ENCODE results near the gene ARL4D. TPM values are rescaled to one million over a fixed set of nuclear protein-coding genes. Genes with fewer than 3 reads are reported as not detected.
A peak's percentile ranks its signal among the peaks of the same experiment; 100 is the strongest.
"Not testable (repeated sequence)": the region's sequence is repeated elsewhere in the genome, so short reads cannot be mapped to it uniquely, and the experiment has no call there.

The ARL4D gene
- polyA plus RNA-seq, 4 donors = 8.7 to 16.8 (median 10.2) TPM

DNA sequence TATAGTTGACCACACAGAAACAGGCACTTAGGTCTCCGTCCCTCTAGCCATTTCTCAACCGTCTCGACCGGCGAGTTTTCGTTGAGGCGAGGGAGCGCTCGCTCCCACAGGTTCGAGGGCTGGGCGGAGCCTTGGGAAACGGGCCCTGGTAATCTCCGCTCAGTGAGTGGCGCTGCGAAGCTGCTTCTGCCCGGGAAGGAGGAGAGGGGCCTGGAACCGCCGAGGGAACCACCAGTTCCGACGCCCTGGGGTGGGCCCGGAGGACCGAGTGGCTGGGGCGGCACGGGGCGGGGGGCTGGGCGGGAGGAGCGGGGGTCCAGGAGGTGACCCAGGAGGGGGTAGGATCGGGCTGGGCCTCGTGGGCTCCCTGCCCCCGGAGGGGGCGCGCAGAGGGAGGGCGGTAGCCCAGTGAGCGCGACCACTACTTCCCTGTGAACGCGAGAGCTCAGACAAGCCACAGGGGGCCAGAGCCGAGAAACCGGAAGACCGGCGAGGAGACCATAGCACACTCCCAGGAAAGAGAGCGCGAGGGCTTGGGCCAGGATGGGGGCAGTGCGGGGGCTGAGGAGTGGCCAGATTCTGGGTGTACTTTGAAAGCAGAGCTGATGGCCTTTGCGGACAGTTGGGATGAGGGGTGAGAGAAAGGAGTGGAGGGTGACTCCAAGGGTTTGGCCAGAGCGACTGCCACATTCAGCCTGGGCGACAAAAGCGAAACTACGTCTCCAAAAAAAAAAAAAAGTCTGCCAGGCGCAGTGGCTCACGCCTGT is 29.9 kb upstream of the ARL4D start:
- DNase-seq (ENCODE audit: low read depth in 4 of 4, low spot score in 3 of 4) = peak in 3 of 4 donors; percentile 68 to 75 (median 75)

DNA sequence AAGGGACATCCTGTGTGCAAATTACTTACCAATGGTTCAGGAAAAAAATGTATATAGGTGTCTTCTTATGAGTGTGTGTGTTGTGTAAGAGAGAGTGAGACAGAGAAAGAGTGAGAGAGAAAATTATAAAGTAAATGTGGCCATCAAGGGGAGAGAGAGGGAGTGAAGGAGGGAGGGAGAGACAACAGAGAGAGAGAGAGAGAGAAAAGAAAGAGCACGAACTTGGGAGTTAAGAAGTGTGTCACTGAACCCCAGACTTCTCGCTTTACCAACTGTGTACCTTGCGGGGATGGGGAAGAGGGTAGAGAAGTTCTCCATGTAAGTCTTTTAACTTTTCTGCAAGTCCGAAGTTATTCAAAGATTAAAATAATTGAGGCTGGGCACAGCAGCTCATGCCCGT is 28.8 kb upstream of the ARL4D start:
- no peak for DNase-seq (ENCODE audit: low read depth in 4 of 4, low spot score in 3 of 4)

DNA sequence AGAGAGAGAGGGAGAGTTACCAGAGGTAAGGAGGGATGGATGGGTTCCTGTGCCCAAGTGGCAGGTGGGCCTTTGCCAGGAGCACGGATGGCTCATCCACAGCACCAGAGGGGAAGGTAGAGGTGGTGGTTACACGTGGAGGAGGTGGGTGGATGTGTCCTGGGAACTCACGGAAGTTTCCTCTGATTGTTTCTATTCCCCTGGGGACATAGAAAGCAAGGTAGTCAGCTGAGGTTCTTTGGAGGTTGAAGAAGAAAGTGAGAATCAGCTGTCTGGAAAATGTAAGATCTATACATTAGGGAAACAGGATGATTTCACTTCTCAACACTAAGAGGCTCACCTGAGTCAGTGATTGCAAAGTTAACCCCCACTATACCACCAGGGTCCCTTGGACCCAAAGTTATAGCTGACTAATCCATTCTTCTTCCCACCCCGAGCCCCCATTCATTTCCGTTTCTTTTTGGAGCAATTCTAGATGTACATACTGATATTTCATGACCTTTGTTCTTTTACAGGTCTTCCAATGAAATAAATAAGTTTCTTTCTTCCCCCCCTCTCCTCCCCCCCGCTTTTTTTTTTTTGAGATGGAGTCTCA is 27.5 kb upstream of the ARL4D start:
- no peak for DNase-seq (ENCODE audit: low read depth in 4 of 4, low spot score in 3 of 4)

DNA sequence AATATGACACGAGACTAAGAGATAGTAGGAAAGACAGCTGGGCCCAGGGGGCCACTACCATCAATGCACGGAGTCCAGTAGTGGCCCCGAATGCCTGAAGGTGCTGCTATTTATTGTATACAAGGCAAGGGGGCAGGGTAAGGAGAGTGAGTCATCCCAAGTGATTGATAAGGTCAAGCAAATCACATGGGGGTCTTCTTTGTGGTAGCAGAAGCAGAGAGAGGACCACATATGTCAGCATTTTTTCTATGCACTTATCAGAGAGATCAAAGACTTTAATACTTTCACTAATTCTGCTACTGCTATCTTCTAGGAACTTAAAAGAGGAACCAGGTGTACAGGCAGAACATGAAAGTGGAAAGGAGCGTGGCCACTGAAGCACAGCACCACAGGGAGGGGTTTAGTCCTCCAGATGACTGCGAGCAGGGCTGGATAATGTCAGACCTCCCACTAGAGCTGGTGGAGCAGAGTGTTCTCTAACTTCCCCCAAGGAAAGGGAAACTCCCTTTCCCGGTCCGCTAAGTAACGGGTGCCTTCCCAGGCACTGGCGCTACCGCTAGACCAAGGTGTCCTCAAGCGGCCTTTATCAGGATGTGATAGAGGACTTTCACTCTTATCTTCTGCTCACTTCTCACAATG is 26.4 kb upstream of the ARL4D start:
- no peak for DNase-seq (ENCODE audit: low read depth in 4 of 4, low spot score in 3 of 4)

DNA sequence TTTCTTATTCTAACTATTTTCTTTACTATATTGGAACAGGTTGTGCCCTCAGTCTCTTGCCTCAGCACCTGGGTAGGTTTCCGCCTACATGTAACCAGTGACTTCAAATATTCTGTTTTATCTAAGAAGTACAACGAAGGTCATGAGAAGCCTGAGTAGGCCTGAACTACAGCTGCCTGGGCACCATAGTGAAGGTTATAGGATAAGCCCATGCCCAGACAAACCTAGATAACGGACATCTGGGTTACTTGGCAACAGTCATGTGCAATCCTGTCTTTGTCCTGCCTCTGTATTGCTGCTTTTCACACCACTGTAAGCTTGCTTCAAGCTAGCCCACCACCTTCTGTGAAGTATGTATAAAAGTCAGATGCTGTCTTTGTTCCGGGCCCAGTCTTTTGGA is 25.4 kb upstream of the ARL4D start:
- no peak for DNase-seq (ENCODE audit: low read depth in 4 of 4, low spot score in 3 of 4)

DNA sequence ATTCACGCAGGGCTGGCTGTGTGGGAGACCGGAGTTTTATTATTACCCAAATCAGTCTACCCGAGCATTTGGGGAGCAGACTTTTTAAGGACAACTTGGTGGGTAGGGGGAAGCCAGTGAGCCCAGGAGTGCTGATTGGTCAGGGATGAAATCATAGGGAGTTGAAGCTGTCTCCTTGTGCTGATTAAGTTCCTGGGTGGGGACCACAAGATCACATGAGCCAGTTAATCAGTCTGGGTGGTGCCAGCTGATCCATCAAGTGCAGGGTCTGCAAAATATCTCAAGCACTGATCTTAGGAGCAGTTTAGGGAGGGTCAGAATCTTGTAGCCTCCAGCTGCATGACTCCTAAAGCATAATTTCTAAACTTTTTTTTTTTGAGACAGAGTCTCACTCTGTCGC is 22.9 kb upstream of the ARL4D start:
- not testable (repeated sequence) for DNase-seq (ENCODE audit: low read depth in 4 of 4, low spot score in 3 of 4)

DNA sequence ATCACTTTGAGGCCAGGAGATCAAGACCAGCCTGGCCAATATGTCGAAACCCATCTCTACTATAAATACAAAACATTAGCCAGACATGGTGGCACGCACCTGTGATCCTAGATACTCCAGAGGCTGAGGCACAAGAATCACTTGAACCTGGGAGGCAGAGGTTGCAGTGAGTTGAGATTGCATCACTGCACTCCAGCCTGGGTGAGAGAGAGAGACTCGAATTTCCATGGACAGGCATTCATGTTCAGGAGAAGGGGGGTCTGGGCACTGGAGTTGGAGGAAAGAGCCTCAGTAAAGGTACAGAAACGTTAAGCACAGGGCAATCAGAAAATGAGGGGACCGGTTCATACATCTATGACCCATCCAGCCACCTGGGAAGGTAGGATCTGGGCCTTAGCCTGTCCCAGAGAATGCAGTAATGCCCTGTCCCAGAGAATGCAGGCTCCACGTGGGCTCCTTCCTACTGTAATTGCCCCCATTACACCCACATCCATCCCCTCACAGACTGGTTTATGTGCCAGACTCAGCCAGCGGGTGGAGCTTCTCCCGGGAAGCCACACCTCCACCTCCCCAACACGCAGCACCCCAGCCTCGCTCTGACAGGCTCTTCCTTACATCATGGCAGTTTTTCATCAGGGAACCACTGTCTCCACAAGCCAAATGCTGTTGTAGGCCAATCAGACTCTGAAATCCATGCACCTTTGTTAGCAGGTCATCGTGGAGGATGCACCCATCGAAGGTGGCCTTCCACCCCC is 21.6 kb upstream of the ARL4D start:
- DNase-seq (ENCODE audit: low read depth in 4 of 4, low spot score in 3 of 4) = no peak

DNA sequence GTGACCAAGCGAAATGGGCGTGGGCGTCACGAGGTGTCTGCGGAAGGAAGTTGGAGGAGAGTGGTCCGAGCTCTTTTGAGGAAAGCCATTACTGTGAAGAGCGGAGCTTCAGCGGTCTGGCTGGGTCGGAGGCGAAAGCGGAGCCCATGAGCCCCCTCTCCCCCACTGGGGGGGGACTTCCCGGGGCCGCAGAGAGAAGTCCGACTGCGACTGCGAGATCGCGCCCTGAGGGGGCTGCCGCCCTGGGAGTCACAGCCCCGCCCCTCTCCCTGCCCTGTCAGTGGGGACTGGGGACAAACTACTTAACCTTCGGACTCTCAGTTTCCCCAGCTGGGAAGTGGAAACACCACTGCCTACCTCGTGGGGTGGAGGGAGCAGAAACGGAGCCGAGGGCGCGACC is 20.0 kb upstream of the ARL4D start:
- DNase-seq (ENCODE audit: low read depth in 4 of 4, low spot score in 3 of 4) = no peak

DNA sequence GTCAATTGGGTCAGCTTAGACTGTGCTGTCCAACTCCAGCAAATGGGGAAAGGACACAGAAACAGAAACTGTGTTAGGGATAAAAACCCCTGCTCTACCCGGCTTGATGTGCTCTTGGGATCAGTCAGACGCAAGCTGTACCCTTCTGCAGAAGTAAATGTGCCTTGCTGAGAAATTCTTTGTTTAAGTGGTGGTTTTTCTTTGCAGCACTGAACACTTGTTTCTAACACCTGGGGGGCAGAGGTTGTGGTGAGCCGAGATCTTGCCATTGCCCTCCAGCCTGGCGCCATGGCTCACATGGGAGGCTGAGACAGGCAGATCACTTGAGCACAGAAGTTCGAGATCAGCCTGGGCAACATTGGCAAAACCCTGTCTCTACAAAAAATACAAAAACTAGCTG is 18.5 kb upstream of the ARL4D start:
- no peak for DNase-seq (ENCODE audit: low read depth in 4 of 4, low spot score in 3 of 4)

DNA sequence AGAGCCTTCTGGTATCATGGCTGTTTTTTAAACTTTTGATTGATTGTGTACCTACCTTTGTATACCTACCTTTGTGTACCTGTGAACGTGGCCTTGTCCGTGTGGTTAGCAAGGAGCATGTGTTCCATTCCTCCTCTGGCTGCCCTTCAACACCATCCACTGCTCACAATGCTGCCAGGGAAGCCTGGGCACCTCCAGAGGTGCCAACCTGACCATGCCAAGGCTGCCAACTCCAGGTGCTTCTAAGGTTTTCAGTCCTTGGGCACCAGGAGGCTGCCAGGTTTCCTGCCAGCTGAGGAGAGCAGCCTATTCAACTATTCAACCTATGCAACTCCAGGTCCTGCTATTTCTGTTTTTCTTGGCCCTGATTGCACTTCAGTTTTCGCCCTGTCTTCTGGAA is 17.6 kb upstream of the ARL4D start:
- DNase-seq (ENCODE audit: low read depth in 4 of 4, low spot score in 3 of 4) = no peak

DNA sequence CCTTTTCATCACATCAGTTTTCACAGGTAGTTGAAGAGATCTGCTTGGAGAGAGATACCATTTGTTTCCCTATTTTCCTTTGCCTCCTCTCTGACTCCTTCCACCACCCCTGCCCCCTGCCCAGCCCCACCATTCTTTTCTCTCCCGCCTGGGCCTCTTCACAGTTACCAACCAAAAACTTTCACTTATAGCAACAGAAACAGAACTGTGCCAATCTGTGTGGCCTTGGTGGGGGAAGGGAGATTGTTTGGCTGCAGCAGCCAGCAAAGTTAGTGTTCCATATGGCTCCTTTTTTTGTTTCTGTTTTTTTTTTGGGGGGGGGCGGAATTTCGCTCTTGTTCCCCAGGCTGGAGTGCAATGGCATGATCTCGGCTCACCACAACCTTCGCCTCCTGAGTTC is 17.2 kb upstream of the ARL4D start:
- DNase-seq (ENCODE audit: low read depth in 4 of 4, low spot score in 3 of 4) = no peak

DNA sequence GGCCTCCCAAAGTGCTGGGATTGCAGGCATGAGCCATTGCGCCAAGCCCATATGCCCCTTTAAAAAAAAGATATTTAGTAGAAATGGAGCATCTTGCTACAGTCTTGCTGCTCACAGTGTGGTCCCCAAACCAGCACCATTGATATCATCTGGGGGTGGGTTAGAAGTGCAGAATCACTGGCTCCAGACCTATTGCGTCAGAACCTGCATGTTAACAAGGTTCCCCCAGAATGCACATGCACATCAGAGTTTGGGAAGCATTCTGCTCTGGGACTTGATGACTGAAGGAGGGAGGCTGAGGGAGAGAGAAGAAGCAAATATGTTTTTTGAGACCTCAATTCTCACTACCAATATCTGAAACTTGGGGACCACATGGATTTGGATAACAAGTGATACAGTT is 16.0 kb upstream of the ARL4D start:
- DNase-seq (ENCODE audit: low read depth in 4 of 4, low spot score in 3 of 4) = no peak

DNA sequence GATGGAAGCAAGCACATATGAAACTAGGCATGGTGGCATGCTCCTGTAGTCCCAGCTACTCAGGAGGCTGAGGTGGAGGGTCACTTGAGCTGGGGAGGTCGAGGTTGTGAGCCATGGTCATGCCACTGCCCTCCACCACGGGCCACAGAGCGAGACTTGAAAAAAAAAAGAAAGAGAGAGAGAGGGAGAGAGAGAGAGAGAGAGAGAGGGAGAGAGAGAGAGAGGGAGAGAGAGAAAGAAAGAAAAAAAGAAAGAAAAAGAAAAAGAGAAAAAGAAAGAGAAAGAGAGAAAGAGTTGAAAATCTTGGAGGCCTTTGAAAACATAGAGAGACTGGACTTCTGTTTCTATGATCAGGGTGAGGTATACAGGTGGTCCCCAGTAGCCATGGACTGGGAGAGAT is 15.4 kb upstream of the ARL4D start:
- no peak for DNase-seq (ENCODE audit: low read depth in 4 of 4, low spot score in 3 of 4)

DNA sequence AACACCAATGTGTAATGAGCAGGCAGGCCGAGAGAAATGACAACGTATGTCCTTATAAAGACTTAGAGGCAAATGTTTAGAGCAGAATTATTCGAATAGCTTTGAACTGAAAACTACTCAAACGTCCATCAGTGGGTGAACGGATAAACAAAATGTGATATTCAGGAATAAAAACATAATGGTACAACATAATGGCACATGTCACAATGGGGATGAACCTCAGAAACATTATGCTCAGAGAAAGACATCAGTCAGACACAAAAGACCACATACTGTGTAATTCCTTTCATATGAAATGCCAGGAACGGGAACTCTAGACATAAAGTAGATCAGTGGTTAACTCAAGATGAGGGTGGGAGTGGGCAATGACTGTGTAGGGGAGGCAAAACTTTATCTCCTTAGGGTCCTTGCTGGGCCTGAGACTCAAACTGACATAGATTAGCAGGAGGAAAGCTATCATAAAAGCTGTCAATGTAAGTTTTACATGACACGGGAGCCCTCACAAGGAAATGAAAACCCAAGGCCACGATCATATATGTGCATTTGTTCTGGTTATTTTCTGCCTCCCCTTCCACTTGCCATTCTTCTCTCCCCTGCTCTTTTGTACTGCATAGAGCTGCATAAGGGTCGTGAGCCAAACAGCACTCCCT is 14.8 kb upstream of the ARL4D start:
- no peak for DNase-seq (ENCODE audit: low read depth in 4 of 4, low spot score in 3 of 4)

DNA sequence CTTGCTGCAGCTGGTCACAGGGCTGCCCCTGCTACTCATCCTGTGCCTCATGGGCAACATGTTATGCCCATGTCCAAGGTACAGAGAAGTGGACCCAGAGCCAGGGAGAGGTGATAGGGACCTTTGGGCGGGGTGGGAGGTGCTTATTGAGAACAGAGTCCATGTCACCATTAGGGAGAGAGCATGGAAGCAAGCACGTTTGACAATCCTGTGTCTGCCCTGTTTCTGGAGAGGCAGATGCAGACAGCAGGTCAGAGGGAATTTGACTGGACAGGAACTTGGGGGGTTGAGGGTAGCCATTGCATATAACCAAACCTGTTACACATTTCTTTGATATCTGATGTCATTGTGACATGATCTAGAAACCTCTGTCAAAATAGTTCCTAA is 14.3 kb upstream of the ARL4D start:
- no peak for DNase-seq (ENCODE audit: low read depth in 4 of 4, low spot score in 3 of 4)

DNA sequence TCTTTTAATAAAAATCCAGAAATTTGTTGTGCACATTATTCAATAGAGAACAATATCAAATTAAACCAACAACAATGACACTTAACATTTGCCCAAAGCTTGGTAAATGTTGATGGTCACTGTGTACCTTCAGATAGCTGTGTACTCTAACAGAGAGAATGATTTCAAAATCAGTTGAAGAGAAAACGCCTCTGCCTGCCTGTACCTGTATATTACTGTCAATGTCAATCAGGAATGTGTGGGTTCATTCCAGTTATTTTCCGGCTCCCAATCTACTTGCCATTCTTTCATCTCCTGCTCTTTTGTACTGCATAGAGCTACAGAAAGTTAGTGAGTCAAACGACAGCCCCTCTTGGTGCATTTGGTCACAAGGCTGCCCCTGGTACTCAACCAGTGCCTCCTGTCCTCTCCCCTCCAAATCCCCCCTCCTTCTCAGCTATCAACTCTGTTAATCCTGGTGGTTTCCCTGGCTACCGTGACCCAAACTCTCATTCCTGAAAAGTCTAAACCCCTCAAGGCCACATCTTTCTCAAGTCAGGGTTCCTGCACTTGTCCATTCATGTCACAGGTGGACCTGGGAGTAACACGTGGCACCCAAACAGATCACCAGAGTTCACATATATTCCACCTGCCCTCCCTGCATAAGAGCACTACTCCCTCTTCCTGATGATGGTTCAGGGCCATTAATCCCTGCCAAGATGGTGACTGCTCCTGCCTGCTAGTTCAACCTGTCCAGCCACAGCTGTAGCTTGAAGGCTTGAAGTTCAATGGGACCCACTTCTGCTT is 13.6 kb upstream of the ARL4D start:
- DNase-seq (ENCODE audit: low read depth in 4 of 4, low spot score in 3 of 4) = no peak

DNA sequence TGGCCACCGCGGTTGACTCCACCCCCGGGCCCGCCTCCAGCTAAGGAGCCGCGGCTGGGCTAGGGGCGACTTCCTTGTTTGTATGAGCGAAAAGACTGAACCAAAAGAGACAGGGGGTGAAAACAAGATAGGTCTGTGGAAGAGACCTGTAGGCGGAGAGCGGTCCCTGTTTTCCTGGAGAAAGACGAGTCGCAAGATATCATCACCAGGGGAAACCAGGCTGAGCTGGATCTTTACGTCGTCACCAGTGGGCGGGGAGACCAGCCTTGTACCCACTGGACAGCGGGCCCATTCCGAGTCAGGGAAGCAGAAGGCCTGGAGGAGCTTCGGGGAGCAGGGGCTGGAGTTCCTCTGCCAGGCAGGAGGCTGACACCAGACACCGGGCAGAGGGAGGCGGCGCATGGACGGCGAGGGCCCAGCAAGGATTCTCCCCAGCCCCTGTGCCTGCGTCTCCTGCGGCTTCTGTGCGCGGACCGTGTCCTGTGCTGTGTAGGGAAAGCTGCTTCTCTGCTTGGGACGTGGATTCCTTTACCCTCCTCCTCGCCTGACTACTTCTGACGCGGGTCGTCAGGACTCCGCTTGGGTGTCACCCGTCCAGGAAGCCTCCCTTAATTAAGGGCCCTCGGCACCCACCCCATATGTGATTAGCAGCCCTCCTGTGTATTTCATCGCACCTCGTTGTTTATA is 10.3 kb upstream of the ARL4D start:
- DNase-seq (ENCODE audit: low read depth in 4 of 4, low spot score in 3 of 4) = peak; percentile 86 to 91 (median 90)

DNA sequence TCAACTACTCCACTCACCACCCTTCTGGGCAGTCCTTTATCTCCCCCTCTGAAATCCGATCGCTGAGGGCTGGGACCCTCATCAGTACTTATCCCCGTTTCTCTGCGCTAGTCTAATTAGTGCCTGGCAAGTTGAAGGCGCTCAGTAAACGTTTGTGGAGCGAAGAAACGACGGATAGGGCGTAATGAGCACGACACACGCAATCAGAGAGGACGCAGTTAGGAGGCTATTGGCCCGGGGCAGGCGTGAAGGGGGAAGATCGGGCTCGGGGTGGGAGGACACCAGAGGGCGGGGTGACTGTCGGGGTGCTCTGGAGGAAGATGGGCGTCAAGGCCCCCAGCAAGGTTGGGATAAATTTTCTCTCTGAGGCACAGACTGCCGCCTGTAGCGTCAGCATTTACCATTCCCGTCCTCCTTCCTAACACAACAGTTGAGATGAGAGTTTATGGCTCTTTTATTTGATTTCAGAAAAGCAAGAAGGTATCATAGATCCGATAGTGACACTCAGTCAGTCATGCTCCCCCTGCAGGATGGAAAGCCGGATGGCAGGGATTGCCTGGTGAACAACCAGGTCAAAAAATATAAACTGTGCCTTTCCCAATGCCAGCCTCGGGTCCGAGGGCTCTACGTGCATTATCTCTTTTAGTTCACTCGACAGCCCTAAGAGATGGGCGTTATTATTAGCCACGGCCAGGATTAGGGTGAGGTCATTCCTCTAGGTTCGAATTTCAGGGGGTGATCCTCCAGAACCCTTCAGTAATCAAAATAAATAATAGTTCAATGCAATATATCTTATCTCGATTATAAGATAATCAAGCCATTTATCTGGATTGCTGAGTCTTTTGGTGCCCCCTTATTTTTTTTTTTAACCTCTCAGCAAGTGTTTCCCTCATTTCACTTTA is 9.5 kb upstream of the ARL4D start:
- peak in 3 of 4 donors; percentile 58 to 74 (median 63) for DNase-seq (ENCODE audit: low read depth in 4 of 4, low spot score in 3 of 4)
